WTC11 (cell line): Measurements from ENCODE around the gene GABRG3. TPM values are rescaled to one million over a fixed set of nuclear protein-coding genes. Genes with fewer than 3 reads are reported as not detected.

Experiments
- ATAC-seq: fragments of 200-7000 bp; cut with Tn5 transposase; 2 replicates; pipeline ENCODE4 v1.10.0; 2021; ENCODE audit warnings: mild to moderate bottlenecking, moderate library complexity
- CTCF ChIA-PET: fragments of 300-600 bp; sonication (Branson Sonifier 250); formaldehyde crosslinking; loops from one replicate; lab custom pipeline; 2021; ENCODE audit warnings: antibody characterized with exemption; lab: Charles Lee
- POLR2A ChIA-PET: fragments of 350-600 bp; sonication (Branson Sonifier 250); formaldehyde crosslinking; loops from one replicate; lab custom pipeline; 2021; ENCODE audit warnings: antibody characterized with exemption; lab: Charles Lee
- DNase-seq: peaks from one replicate; pipeline ENCODE4 v3.0.0; 2021; ENCODE audit warnings: low spot score
- H3K27ac Mint-ChIP-seq: 2 replicates; pipeline ENCODE4 v1.8.0; 2021; ENCODE audit warnings: mixed read lengths
- H3K27me3 Mint-ChIP-seq: 2 replicates; pipeline ENCODE4 v1.8.0; 2021; ENCODE audit warnings: low read depth, mild to moderate bottlenecking, moderate library complexity, mixed read lengths
- H3K36me3 Mint-ChIP-seq: 2 replicates; pipeline ENCODE4 v1.8.0; 2021; ENCODE audit warnings: mixed read lengths
- H3K4me1 Mint-ChIP-seq: 2 replicates; pipeline ENCODE4 v1.8.0; 2022; ENCODE audit warnings: mixed read lengths
- H3K4me3 Mint-ChIP-seq: 2 replicates; pipeline ENCODE4 v1.8.0; 2021; ENCODE audit warnings: mild to moderate bottlenecking, moderate library complexity, mixed read lengths
- H3K9me3 Mint-ChIP-seq: 2 replicates; pipeline ENCODE4 v1.8.0; 2021; ENCODE audit warnings: mixed read lengths
- ATF2 ChIP-seq: sonication (generic); formaldehyde crosslinking; IDR thresholded peaks from 2 replicates; pipeline ENCODE4 v1.8.1; 2022; ENCODE audit warnings: low read depth, missing genetic modification reagents, borderline replicate concordance
- CBFB ChIP-seq: sonication (generic); formaldehyde crosslinking; IDR thresholded peaks from 2 replicates; pipeline ENCODE4 v1.8.1; 2022; ENCODE audit warnings: mild to moderate bottlenecking, low read depth, missing genetic modification reagents
- CREM ChIP-seq: sonication (generic); formaldehyde crosslinking; IDR thresholded peaks from 2 replicates; pipeline ENCODE4 v1.8.1; 2022; ENCODE audit warnings: mild to moderate bottlenecking, missing genetic modification reagents, moderate library complexity
- ESRRA ChIP-seq: sonication (generic); formaldehyde crosslinking; IDR thresholded peaks from 2 replicates; pipeline ENCODE4 v1.8.1; 2022; ENCODE audit warnings: mild to moderate bottlenecking, missing genetic modification reagents, borderline replicate concordance
- FOXP1 ChIP-seq: sonication (generic); formaldehyde crosslinking; IDR thresholded peaks from 2 replicates; pipeline ENCODE4 v1.8.0; 2022; ENCODE audit warnings: missing genetic modification reagents, mild to moderate bottlenecking, moderate library complexity, borderline replicate concordance
- GRHL2 ChIP-seq: fragments of 250-450 bp; sonication (Bioruptor Pico); IDR thresholded peaks from 2 replicates; pipeline ENCODE4 v1.8.0; 2022; ENCODE audit warnings: mild to moderate bottlenecking, moderate library complexity; ENCODE audit not compliant: insufficient replicate concordance, severe bottlenecking
- KAT7 ChIP-seq: sonication (generic); formaldehyde crosslinking; IDR thresholded peaks from 2 replicates; pipeline ENCODE4 v1.8.1; 2023; ENCODE audit warnings: missing genetic modification reagents, mild to moderate bottlenecking, borderline replicate concordance
- NFE2L1 ChIP-seq: sonication (generic); formaldehyde crosslinking; IDR thresholded peaks from 2 replicates; pipeline ENCODE4 v1.8.1; 2023; ENCODE audit warnings: missing genetic modification reagents
- NR1H2 ChIP-seq: sonication (generic); formaldehyde crosslinking; IDR thresholded peaks from 2 replicates; pipeline ENCODE4 v1.9.0; 2021; ENCODE audit warnings: mild to moderate bottlenecking, moderate library complexity, missing genetic modification reagents
- TP53 ChIP-seq: sonication (generic); formaldehyde crosslinking; IDR thresholded peaks from 2 replicates; pipeline ENCODE4 v1.8.1; 2023; ENCODE audit warnings: mild to moderate bottlenecking, missing genetic modification reagents
- USF2 ChIP-seq: sonication (generic); formaldehyde crosslinking; IDR thresholded peaks from 2 replicates; pipeline ENCODE4 v1.8.1; 2023; ENCODE audit warnings: mild to moderate bottlenecking, missing genetic modification reagents, moderate library complexity
- ZBTB21 ChIP-seq: sonication (generic); formaldehyde crosslinking; IDR thresholded peaks from 2 replicates; pipeline ENCODE4 v1.8.1; 2023; ENCODE audit warnings: mild to moderate bottlenecking, missing genetic modification reagents, borderline replicate concordance
- ZNF138 ChIP-seq: sonication (generic); formaldehyde crosslinking; conservative IDR thresholded peaks from 2 replicates; pipeline ENCODE4 v1.8.1; 2022; ENCODE audit warnings: mild to moderate bottlenecking, moderate library complexity, missing genetic modification reagents
- ZNF317 ChIP-seq: sonication (generic); formaldehyde crosslinking; IDR thresholded peaks from 2 replicates; pipeline ENCODE4 v1.8.1; 2023; ENCODE audit warnings: low read depth, mild to moderate bottlenecking, moderate library complexity, missing genetic modification reagents, borderline replicate concordance
- ZNF425 ChIP-seq: fragments of 250-450 bp; sonication (Bioruptor Pico); conservative IDR thresholded peaks from 2 replicates; pipeline ENCODE4 v1.9.0; 2021; ENCODE audit warnings: mild to moderate bottlenecking
- ZNF512 ChIP-seq: sonication (generic); formaldehyde crosslinking; IDR thresholded peaks from 2 replicates; pipeline ENCODE4 v1.8.1; 2022; ENCODE audit warnings: missing genetic modification reagents, borderline replicate concordance
- ZNF671 ChIP-seq: fragments of 250-450 bp; sonication (Bioruptor Pico); IDR thresholded peaks from 2 replicates; pipeline ENCODE4 v1.8.0; 2021; ENCODE audit warnings: mild to moderate bottlenecking
- ZSCAN18 ChIP-seq: fragments of 250-450 bp; sonication (Bioruptor Pico); IDR thresholded peaks from 2 replicates; pipeline ENCODE4 v2.1.2; 2022; ENCODE audit warnings: mild to moderate bottlenecking, moderate library complexity
- total RNA-seq: library from RNA; stranded (reverse); gene quantifications from 3 replicates; pipeline ENCODE4 v1.2.3, GENCODE V29; 2021

Gene GABRG3
- total RNA-seq, 1 experiment from 2014 or later: 0.72 TPM

- no peak for TF ChIP-seq ZSCAN18 (CRISPR knock-in tag)
- no peak for TF ChIP-seq ZBTB21 (CRISPR knock-in tag)
- no peak for TF ChIP-seq ZNF671
- TF ChIP-seq TP53 (CRISPR knock-in tag): no peak
- TF ChIP-seq ESRRA (CRISPR knock-in tag): no peak
- no peak for TF ChIP-seq ZNF425 (CRISPR knock-in tag)
- no peak for TF ChIP-seq ZNF512
- TF ChIP-seq CBFB: no peak
- no peak for TF ChIP-seq CREM
- no peak for TF ChIP-seq NR1H2 (CRISPR knock-in tag)
- TF ChIP-seq ZNF138 (CRISPR knock-in tag): no peak
- TF ChIP-seq, all 79 proteins: peak for 0
These were observed 103.2 kb downstream of the GABRG3 start (continued) for GRCh38 chr15:27074179-27074578.

- ChIA-PET POLR2A (no interaction called here), CTCF (interaction anchor here (0.5 to 1.7 kb wide), 4 partner anchors 15 to 186 kb away, joined by 3 to 9 read pairs (median 6); no protein-coding TSS in a partner anchor)
- TF ChIP-seq ZNF317 (CRISPR knock-in tag) (no peak), FOXP1 (CRISPR knock-in tag) (no peak), GRHL2 (no peak), USF2 (no peak), ATF2 (CRISPR knock-in tag) (no peak), NFE2L1 (CRISPR knock-in tag) (no peak), KAT7 (CRISPR knock-in tag) (no peak), CBFB (no peak)
- peaks cover 18% of the 10 kb centered on the region for H3K9me3 Mint-ChIP-seq
- H3K4me3 Mint-ChIP-seq: no peak overlapping the region
- H3K36me3 Mint-ChIP-seq: peaks cover 3% of the 10 kb centered on the region; the same call in 1 of the 2 replicates
- ATAC-seq: no peak; the same call in 1 of the 2 replicates
- no peak overlapping the region for H3K27ac Mint-ChIP-seq
- H3K27me3 Mint-ChIP-seq: no peaks in the 10 kb centered on the region
- no peak for DNase-seq
- H3K4me1 Mint-ChIP-seq: peaks cover 7% of the 10 kb centered on the region
These were observed 106.8 kb downstream of the GABRG3 start for GRCh38 chr15:27077790-27078189.
